ENCODE measurements around the gene HMGXB3. TPM values are rescaled to one million over a fixed set of nuclear protein-coding genes. Genes with fewer than 3 reads are reported as not detected.

Gene HMGXB3
- total and polyA plus RNA-seq, 2 of the 13 experiments (the other 11 are each of a cell fraction or from before 2014, with no cell fraction given) = 18.8 to 23.8 TPM

DNA sequence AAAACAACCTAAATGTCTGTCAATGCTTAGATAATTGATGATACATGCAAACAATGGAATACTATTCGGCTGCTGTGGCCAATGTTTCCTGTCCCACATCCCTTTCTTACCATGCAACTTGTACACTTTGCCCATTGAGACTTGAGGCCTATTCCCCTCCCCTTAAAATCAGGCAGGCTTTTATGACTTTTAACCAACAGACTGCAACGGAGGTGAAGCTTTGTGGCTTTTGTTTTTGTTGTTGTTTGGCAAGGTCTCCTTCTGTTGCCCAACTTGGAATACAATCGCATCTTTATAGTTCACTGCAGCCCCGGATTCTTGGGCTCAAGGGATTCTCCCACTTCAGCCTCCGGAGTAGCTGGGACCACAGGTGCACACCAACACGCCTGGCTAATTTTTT lies 45.7 kb upstream of the HMGXB3 start:
- no peak for ATAC-seq
- ChIA-PET CTCF (ENCODE audit: low intra/inter-chr PET ratio, low total read pairs) (no interaction called here), POLR2A (no interaction called here)
- FAIRE-seq = no peak
- WGBS (ENCODE audit: low lambda C conversion rate) = 44% methylated on average over 6 of the region's 6 CpGs
- Histone ChIP-seq H3K27ac (ENCODE audit: extremely low read length, insufficient read depth, low read length) (no peak overlapping the region), H3K9ac (ENCODE audit: insufficient read depth, low read depth, low read length) (no peak overlapping the region), H4K20me1 (ENCODE audit: insufficient read depth, low read length) (no peaks in the 10 kb centered on the region), H3K4me1 (ENCODE audit: insufficient read depth, low read length) (peaks cover 41% of the 10 kb centered on the region), H3K36me3 (replicated peaks in 1 of 2; ENCODE audit: control insufficient read depth in 1 of 2, insufficient read depth in 2 of 2, low read length in 2 of 2) (no peaks in the 10 kb centered on the region), H3K79me2 (ENCODE audit: insufficient read depth, low read length) (no peaks in the 10 kb centered on the region), H3K27me3 (ENCODE audit: control insufficient read depth in 1 of 2, insufficient read depth in 2 of 2, low read length in 2 of 2) (0 out of 5 replicates have a peak, but pooled peaks cover 0 to 1% of the 10 kb centered on the region in 2 experiments), H3K4me2 (ENCODE audit: low read depth, low read length) (no peak overlapping the region), H3K4me3 (replicated peaks in 1 of 3; ENCODE audit: insufficient read depth in 1 of 3, low read depth in 2 of 3, low read length in 3 of 3) (no peak overlapping the region), H2AFZ (ENCODE audit: low read length) (no peak overlapping the region), H3K9me3 (ENCODE audit: low read length) (no peaks in the 10 kb centered on the region)
- DNase-seq (ENCODE audit: low spot score) = no peak
- no peak for TF ChIP-seq THAP11 (CRISPR knock-in tag; IDR thresholded peaks at IDR 0.05)
- TF ChIP-seq EP300 (IDR thresholded peaks at IDR 0.05; ENCODE audit: low read depth in 2 of 2, low read length in 2 of 2) = no peak
- TF ChIP-seq EP300 (CRISPR knock-in tag; IDR thresholded peaks at IDR 0.05; ENCODE audit: borderline replicate concordance) = no peak
- TF ChIP-seq, protein P1, sequence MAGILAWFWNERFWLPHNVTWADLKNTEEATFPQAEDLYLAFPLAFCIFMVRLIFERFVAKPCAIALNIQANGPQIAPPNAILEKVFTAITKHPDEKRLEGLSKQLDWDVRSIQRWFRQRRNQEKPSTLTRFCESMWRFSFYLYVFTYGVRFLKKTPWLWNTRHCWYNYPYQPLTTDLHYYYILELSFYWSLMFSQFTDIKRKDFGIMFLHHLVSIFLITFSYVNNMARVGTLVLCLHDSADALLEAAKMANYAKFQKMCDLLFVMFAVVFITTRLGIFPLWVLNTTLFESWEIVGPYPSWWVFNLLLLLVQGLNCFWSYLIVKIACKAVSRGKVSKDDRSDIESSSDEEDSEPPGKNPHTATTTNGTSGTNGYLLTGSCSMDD (CRISPR knock-in tag; IDR thresholded peaks at IDR 0.05) = no peak
- TF ChIP-seq ZNF382 (CRISPR knock-in tag; IDR thresholded peaks at IDR 0.05; ENCODE audit: borderline replicate concordance) = no peak
- no peak for TF ChIP-seq ZNF773 (CRISPR knock-in tag; IDR thresholded peaks at IDR 0.05; ENCODE audit: borderline replicate concordance)
- TF ChIP-seq, protein P2, sequence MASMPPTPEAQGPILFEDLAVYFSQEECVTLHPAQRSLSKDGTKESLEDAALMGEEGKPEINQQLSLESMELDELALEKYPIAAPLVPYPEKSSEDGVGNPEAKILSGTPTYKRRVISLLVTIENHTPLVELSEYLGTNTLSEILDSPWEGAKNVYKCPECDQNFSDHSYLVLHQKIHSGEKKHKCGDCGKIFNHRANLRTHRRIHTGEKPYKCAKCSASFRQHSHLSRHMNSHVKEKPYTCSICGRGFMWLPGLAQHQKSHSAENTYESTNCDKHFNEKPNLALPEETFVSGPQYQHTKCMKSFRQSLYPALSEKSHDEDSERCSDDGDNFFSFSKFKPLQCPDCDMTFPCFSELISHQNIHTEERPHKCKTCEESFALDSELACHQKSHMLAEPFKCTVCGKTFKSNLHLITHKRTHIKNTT (CRISPR knock-in tag; IDR thresholded peaks at IDR 0.05) = no peak
- no peak for TF ChIP-seq ZNF496 (CRISPR knock-in tag; IDR thresholded peaks at IDR 0.05; ENCODE audit: insufficient replicate concordance)
- TF ChIP-seq, protein P3, sequence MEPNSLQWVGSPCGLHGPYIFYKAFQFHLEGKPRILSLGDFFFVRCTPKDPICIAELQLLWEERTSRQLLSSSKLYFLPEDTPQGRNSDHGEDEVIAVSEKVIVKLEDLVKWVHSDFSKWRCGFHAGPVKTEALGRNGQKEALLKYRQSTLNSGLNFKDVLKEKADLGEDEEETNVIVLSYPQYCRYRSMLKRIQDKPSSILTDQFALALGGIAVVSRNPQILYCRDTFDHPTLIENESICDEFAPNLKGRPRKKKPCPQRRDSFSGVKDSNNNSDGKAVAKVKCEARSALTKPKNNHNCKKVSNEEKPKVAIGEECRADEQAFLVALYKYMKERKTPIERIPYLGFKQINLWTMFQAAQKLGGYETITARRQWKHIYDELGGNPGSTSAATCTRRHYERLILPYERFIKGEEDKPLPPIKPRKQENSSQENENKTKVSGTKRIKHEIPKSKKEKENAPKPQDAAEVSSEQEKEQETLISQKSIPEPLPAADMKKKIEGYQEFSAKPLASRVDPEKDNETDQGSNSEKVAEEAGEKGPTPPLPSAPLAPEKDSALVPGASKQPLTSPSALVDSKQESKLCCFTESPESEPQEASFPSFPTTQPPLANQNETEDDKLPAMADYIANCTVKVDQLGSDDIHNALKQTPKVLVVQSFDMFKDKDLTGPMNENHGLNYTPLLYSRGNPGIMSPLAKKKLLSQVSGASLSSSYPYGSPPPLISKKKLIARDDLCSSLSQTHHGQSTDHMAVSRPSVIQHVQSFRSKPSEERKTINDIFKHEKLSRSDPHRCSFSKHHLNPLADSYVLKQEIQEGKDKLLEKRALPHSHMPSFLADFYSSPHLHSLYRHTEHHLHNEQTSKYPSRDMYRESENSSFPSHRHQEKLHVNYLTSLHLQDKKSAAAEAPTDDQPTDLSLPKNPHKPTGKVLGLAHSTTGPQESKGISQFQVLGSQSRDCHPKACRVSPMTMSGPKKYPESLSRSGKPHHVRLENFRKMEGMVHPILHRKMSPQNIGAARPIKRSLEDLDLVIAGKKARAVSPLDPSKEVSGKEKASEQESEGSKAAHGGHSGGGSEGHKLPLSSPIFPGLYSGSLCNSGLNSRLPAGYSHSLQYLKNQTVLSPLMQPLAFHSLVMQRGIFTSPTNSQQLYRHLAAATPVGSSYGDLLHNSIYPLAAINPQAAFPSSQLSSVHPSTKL (CRISPR knock-in tag; IDR thresholded peaks at IDR 0.05) = no peak
- TF ChIP-seq ZNF772 (CRISPR knock-in tag; IDR thresholded peaks at IDR 0.05) = no peak
- no peak for TF ChIP-seq ZNF510 (CRISPR knock-in tag; IDR thresholded peaks at IDR 0.05; ENCODE audit: low read depth)
- no peak for TF ChIP-seq ZEB1 (IDR thresholded peaks at IDR 0.05; ENCODE audit: insufficient replicate concordance, low read depth)
- TF ChIP-seq ZC3H13 (CRISPR knock-in tag; IDR thresholded peaks at IDR 0.05) = no peak
- TF ChIP-seq ZNF546 (CRISPR knock-in tag; conservative IDR thresholded peaks at IDR 0.05) = no peak
- no peak for TF ChIP-seq NR2F1 (CRISPR knock-in tag; IDR thresholded peaks at IDR 0.05)
- no peak for TF ChIP-seq ZNF446 (CRISPR knock-in tag; IDR thresholded peaks at IDR 0.05)
- no peak for TF ChIP-seq HES4 (CRISPR knock-in tag; IDR thresholded peaks at IDR 0.05; ENCODE audit: borderline replicate concordance)
- no peak for TF ChIP-seq ZNF776 (CRISPR knock-in tag; IDR thresholded peaks at IDR 0.05)
- intact Hi-C loops (cut with micrococcal nuclease; ENCODE audit: unreplicated experiment) = no loop called here
- in situ Hi-C loops (cut with HindIII; ENCODE audit: extremely low pct_ligation_motif_present, low pct_unique_long_range_greater_than_20kb) = loop anchor here (5.0 kb wide), 1 partner anchor 33 kb away; no protein-coding TSS in a partner anchor
- BruUV-seq (replicated peaks) = no TSS peak
